ENCODE data around the gene STYXL2.

The STYXL2 gene

DNA sequence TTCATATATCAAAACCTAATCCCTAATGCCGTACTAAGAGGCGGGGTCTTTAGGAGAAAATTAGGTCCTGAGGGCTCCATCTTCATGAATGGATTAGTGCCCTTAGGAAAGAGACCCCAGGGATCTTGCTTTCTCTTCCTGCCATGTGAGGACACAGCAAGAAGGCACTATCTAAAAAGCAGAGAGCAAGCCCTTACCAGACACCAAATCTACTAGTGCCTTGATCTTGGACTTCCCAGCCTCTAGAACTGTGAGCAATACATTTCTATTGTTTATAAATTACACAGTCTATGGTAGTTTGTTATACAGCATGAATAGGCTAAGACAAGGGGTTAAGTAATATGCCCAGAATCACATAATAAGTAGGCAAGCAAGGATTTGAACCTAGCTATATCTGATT is 42.9 kb downstream of the STYXL2 start:
- no peak for DNase-seq (ENCODE audit: low spot score)

DNA sequence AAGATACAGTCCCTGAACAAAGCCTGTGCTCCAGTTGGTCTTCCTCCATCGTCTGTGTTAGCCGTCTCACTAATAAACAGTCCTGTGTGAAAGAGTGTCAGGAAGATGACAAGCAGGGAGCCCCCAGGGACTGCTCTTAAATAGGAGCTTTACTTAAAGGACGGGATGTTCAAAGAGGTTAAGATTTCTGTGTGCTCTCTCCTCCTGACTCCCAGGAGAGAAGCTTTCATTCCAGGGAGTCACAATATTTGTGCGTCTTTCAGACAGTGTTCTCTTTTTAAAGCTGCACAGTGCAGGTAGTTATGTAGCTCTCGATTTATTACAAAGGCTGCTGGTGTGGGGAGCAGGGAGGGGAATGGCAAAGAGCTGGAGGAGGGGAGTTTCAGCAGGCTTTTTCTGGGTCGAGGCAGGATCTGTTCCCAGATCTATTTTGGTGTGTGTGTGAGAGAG is 43.5 kb downstream of the STYXL2 start:
- DNase-seq (ENCODE audit: low spot score): no peak

DNA sequence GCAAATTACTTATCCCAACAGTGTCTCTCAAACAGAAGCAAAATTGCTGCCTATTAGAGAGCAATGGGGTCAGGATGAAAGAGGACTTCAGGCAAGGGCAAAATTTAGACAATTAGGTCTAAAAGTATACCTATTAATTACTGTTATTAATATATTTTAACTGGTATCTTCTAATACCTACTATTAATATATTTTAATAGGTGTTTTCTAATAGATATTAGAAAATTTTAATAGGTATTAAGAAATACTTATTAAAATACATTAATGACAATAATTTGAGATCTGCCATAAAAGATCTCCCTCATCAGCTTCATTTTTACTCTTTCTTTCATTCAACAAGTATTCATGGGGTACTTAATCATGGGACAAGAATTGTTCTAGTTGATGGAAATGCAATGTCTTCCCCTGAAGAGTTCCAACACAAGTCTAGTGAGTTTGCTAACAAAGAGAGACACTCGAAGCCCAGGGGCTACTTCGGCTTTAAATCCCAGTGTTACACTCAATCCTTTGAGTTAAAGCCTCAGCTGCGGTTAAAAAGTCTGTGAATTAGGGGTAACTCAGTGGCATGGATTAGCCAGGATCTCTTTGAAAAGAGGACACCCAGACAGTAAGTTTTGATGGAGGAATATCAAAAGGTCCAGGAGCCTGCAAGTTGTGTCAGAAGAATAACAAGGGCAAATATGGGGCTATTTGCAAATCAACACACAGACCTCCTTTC is 44.1 kb downstream of the STYXL2 start:
- no peak for DNase-seq (ENCODE audit: low spot score)

DNA sequence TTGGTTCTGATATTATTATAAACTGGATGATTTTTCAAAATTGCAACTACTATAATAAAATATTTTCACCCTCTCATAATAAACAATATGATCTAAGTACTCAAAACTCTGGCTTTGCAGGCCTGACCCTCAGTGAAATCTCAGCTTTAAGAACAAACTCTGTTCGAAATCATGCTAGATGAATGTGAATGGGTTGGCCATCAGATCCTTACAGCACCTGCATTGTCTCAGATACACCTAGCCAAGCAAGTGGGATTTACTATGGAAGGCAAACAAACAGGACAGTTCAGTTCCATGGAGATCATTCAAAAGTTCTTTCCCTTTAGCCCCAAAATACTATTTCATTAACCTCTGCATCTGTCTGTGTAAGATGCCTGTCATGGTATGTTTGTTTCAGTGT is 44.8 kb downstream of the STYXL2 start:
- no peak for DNase-seq (ENCODE audit: low spot score)

DNA sequence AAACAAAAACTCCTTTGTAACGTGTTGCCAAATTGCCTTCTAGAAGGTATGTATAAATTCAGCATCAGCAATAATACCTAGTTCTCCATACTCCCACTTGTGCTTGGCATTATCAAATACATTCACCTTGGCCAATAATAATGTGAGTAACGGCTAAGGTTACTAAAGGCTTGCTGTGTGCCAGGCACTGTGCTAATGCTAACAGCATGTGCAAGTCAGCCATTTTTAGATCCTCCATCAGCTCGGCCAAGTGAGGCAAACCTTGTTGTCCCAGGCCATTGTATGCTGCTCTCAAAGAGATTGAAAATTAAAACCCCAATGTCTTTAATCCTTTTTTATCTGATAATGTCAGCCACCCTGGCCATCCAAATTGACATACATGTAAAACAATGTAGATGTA is 48.1 kb downstream of the STYXL2 start:
- DNase-seq (ENCODE audit: low spot score): no peak

All from AG08396 (cell line).